SK-N-MC (cell line): ENCODE results near the gene TNNC1.

ENCODE experiments used
- EZH2 ChIP-seq: fragments of 200-600 bp; sonication (generic); IDR thresholded peaks from one replicate; pipeline ENCODE4 v1.6.1; 2017; ENCODE audit warnings: antibody characterized with exemption
- POLR2AphosphoS5 ChIP-seq: IDR thresholded peaks from 2 replicates; pipeline ENCODE4 v1.6.1; 2012; ENCODE audit warnings: mild to moderate bottlenecking, low read depth, low read length, borderline replicate concordance

DNA sequence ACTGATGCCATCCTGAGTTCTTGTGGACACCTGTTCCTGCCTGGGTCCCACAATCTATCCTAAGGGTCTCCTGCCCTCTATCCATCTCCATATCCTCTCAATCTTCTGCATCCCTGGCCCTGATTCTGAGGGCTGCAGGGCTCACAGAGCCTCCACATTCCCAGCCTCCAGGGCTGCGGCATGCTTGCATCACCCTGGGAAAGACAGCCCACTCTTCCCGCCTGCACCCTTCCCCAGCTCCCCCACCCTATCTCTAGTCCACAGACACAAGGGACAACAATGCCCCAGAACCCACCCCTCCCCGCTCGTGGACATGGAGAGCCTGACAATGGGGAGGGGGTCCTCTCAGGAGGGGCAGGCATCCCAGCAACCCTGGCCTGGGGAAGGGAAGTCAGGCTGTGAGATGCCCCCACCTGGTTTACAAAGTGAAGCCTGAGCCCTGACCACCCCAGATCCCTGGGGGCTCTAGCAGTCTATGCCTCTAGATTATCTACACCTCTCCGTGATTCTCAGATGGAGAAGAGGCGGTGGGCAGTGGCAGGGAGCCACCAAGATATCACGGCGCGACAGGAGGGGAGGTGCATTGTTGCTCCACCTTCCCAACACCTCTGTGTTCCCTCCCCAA, 19.2 kb downstream of the TNNC1 start:
- no peak for TF ChIP-seq EZH2
- TF ChIP-seq POLR2AphosphoS5: no peak
